GM19372 (cell line): Measurements from ENCODE around the gene CAPRIN1.

ENCODE experiments used
- ATAC-seq: cut with Tn5 transposase; IDR thresholded peaks from one replicate; pipeline ENCODE4 v1.9.1; 2021; ENCODE audit warnings: mild to moderate bottlenecking, low read depth, moderate library complexity; ENCODE audit not compliant: unreplicated experiment

CAPRIN1 gene

GRCh38 chr11:34139346-34139745, 87.8 kb downstream of the CAPRIN1 start:
- no peak for ATAC-seq

- no peak for ATAC-seq
Observed at GRCh38 chr11:34140149-34140548, 88.6 kb downstream of the CAPRIN1 start.

GRCh38 chr11:34143048-34143447, 91.5 kb downstream of the CAPRIN1 start:
- ATAC-seq: no peak

GRCh38 chr11:34145073-34145472, 93.5 kb downstream of the CAPRIN1 start:
- no peak for ATAC-seq

- no peak for ATAC-seq
Observed at GRCh38 chr11:34145847-34146381, 94.4 kb downstream of the CAPRIN1 start.

- no peak for ATAC-seq
Observed at GRCh38 chr11:34146411-34146810, 94.9 kb downstream of the CAPRIN1 start.

GRCh38 chr11:34146866-34147265, 95.3 kb downstream of the CAPRIN1 start:
- no peak for ATAC-seq

- no peak for ATAC-seq
Observed at GRCh38 chr11:34147581-34147980, 96.0 kb downstream of the CAPRIN1 start.

GRCh38 chr11:34148504-34149165, 97.1 kb downstream of the CAPRIN1 start:
- no peak for ATAC-seq

GRCh38 chr11:34149274-34149673, 97.7 kb downstream of the CAPRIN1 start:
- no peak for ATAC-seq

- ATAC-seq: no peak
Observed at GRCh38 chr11:34149786-34150185, 98.3 kb downstream of the CAPRIN1 start.

GRCh38 chr11:34150494-34151151, 99.1 kb downstream of the CAPRIN1 start:
- ATAC-seq: no peak
